H9 (cell line): ENCODE data around the gene APRT. TPM values are rescaled to one million over a fixed set of nuclear protein-coding genes. Genes with fewer than 3 reads are reported as not detected.

ENCODE experiments used
- DNase-seq: peaks from one replicate; pipeline ENCODE4 v3.0.0-alpha.2; 2017
- H2AFZ ChIP-seq: one replicate; pipeline ENCODE4 v1.6.1; 2013; ENCODE audit warnings: mild to moderate bottlenecking, low read length, control low read depth, moderate library complexity
- H2AK5ac ChIP-seq: 2 replicates; pipeline ENCODE4 v1.6.1; 2013; ENCODE audit warnings: low read length, control low read depth, mixed read lengths; ENCODE audit not compliant: insufficient read length
- H2BK120ac ChIP-seq: one replicate; pipeline ENCODE4 v1.6.1; 2013; ENCODE audit warnings: low read depth, mild to moderate bottlenecking, low read length, control low read depth, inconsistent platforms; ENCODE audit not compliant: poor library complexity, severe bottlenecking
- H2BK12ac ChIP-seq: 2 replicates; pipeline ENCODE4 v1.6.1; 2013; ENCODE audit warnings: low read length, control low read depth, mixed read lengths, low read depth; ENCODE audit not compliant: insufficient read length
- H2BK15ac ChIP-seq: 2 replicates; pipeline ENCODE4 v1.6.1; 2013; ENCODE audit warnings: low read depth, low read length, control low read depth
- H2BK20ac ChIP-seq: one replicate; pipeline ENCODE4 v1.6.1; 2013; ENCODE audit warnings: low read depth, mild to moderate bottlenecking, low read length, control low read depth, inconsistent platforms; ENCODE audit not compliant: poor library complexity, severe bottlenecking
- H2BK5ac ChIP-seq: 2 replicates; pipeline ENCODE4 v1.6.1; 2013; ENCODE audit warnings: low read length, control low read depth, mixed read lengths; ENCODE audit not compliant: insufficient read length
- H3K14ac ChIP-seq: 2 replicates; pipeline ENCODE4 v1.6.1; 2013; ENCODE audit warnings: low read length, control low read depth; ENCODE audit not compliant: insufficient read depth
- H3K18ac ChIP-seq: 2 replicates; pipeline ENCODE4 v1.6.1; 2013; ENCODE audit warnings: low read depth, mild to moderate bottlenecking, mixed read lengths, low read length, control low read depth; ENCODE audit not compliant: insufficient read length
- H3K23ac ChIP-seq: 2 replicates; pipeline ENCODE4 v1.6.1; 2013; ENCODE audit warnings: low read length, control low read depth, mixed read lengths, low read depth; ENCODE audit not compliant: insufficient read length
- H3K23me2 ChIP-seq: 2 replicates; pipeline ENCODE4 v1.6.1; 2013; ENCODE audit warnings: low read depth, mild to moderate bottlenecking, mixed read lengths, low read length, control low read depth; ENCODE audit not compliant: insufficient read length, poor library complexity, severe bottlenecking
- H3K27ac ChIP-seq: 2 replicates; pipeline ENCODE4 v1.5.1; 2013; ENCODE audit warnings: low read length, control low read depth, mixed read lengths, low read depth; ENCODE audit not compliant: insufficient read length
- H3K27me3 ChIP-seq: 2 replicates; pipeline ENCODE4 v1.6.1; 2013; ENCODE audit warnings: low read length, control low read depth, inconsistent platforms; ENCODE audit not compliant: insufficient read depth
- H3K4ac ChIP-seq: 2 replicates; pipeline ENCODE4 v1.6.1; 2013; ENCODE audit warnings: low read depth, mild to moderate bottlenecking, control low read depth, inconsistent platforms, low read length, moderate library complexity
- H3K4me1 ChIP-seq: 2 replicates; pipeline ENCODE4 v1.6.1; 2013; ENCODE audit warnings: low read length, control low read depth, inconsistent platforms; ENCODE audit not compliant: insufficient read depth
- H3K4me2 ChIP-seq: 2 replicates; pipeline ENCODE4 v1.6.1; 2013; ENCODE audit warnings: low read length, control low read depth, mixed read lengths; ENCODE audit not compliant: insufficient read length, insufficient read depth
- H3K56ac ChIP-seq: 2 replicates; pipeline ENCODE4 v1.6.1; 2013; ENCODE audit warnings: low read depth, mild to moderate bottlenecking, mixed read lengths, low read length, control low read depth; ENCODE audit not compliant: insufficient read length
- H3K79me1 ChIP-seq: 2 replicates; pipeline ENCODE4 v1.6.1; 2013; ENCODE audit warnings: low read depth, mild to moderate bottlenecking, moderate library complexity, low read length, control low read depth, inconsistent platforms; ENCODE audit not compliant: insufficient read depth, poor library complexity, severe bottlenecking
- H3K79me2 ChIP-seq: 2 replicates; pipeline ENCODE4 v1.6.1; 2013; ENCODE audit warnings: low read length, control low read depth, inconsistent platforms; ENCODE audit not compliant: insufficient read depth
- H3K9ac ChIP-seq: 2 replicates; pipeline ENCODE4 v1.6.1; 2013; ENCODE audit warnings: low read length, control low read depth, mixed read lengths; ENCODE audit not compliant: insufficient read length; ENCODE audit errors: extremely low read depth
- H3K9me3 ChIP-seq: one replicate; pipeline ENCODE4 v1.6.1; 2013; ENCODE audit warnings: low read depth, low read length, inconsistent platforms; ENCODE audit not compliant: control insufficient read depth
- H3T11ph ChIP-seq: one replicate; pipeline ENCODE4 v1.6.1; 2013; ENCODE audit warnings: mild to moderate bottlenecking, low read length, control low read depth, inconsistent platforms
- H4K20me1 ChIP-seq: one replicate; pipeline ENCODE4 v1.6.1; 2013; ENCODE audit not compliant: control insufficient read depth, insufficient read length, insufficient read depth
- H4K5ac ChIP-seq: 2 replicates; pipeline ENCODE4 v1.6.1; 2013; ENCODE audit warnings: low read depth, mild to moderate bottlenecking, mixed read lengths, low read length, control low read depth; ENCODE audit not compliant: insufficient read length
- H4K8ac ChIP-seq: replicated peaks from 2 replicates; pipeline ENCODE4 v1.6.1; 2013; ENCODE audit warnings: low read length, control low read depth, mixed read lengths, low read depth; ENCODE audit not compliant: insufficient read length
- H4K91ac ChIP-seq: 2 replicates; pipeline ENCODE4 v1.6.1; 2013; ENCODE audit warnings: low read depth, mild to moderate bottlenecking, moderate library complexity, mixed read lengths, low read length, control low read depth; ENCODE audit not compliant: insufficient read length
- H3K27ac Mint-ChIP-seq, 3 experiments: 2 replicates in 2 of 3; 3 replicates in 1 of 3; pipeline ENCODE4 v1.8.0; 2020 to 2021; ENCODE audit warnings: mixed read lengths in 3 of 3, mild to moderate bottlenecking in 1 of 3, moderate library complexity in 1 of 3
- H3K27me3 Mint-ChIP-seq: 2 replicates; pipeline ENCODE4 v1.8.0; 2021; ENCODE audit warnings: low read depth, mild to moderate bottlenecking, moderate library complexity, mixed read lengths
- H3K36me3 Mint-ChIP-seq, 3 experiments: 2 replicates in 2 of 3; 3 replicates in 1 of 3; pipeline ENCODE4 v1.8.0; 2020 to 2021; ENCODE audit warnings: low read depth in 3 of 3, mixed read lengths in 3 of 3; ENCODE audit not compliant: insufficient read depth in 1 of 3
- H3K4me1 Mint-ChIP-seq, 2 experiments: 2 replicates each; pipeline ENCODE4 v1.8.0; 2020; ENCODE audit warnings: mixed read lengths in 2 of 2
- H3K4me3 Mint-ChIP-seq, 2 experiments: 2 replicates in 1 of 2; 3 replicates in 1 of 2; pipeline ENCODE4 v1.8.0; 2020 to 2021; ENCODE audit warnings: mild to moderate bottlenecking in 2 of 2, mixed read lengths in 2 of 2, moderate library complexity in 1 of 2
- H3K9me3 Mint-ChIP-seq, 2 experiments: 2 replicates in 1 of 2; 3 replicates in 1 of 2; pipeline ENCODE4 v1.8.0; 2020; ENCODE audit warnings: mild to moderate bottlenecking in 2 of 2, mixed read lengths in 2 of 2, moderate library complexity in 1 of 2
- CTCF ChIP-seq: fragments of 200-600 bp; sonication (generic); conservative IDR thresholded peaks from 3 replicates; pipeline ENCODE4 v1.8.0; 2021; ENCODE audit warnings: antibody characterized with exemption, mild to moderate bottlenecking
- WGBS: extraction: QIAGEN DNeasy Blood & Tissue Kit; methylation state at CpG from one replicate; pipeline ENCODE4 v1.1.7; 2013; ENCODE audit warnings: missing lambda C conversion rate, low lambda C conversion rate, mixed read lengths; ENCODE audit not compliant: insufficient read length; ENCODE audit errors: extremely low coverage; 5-methylcytosine and 5-hydroxymethylcytosine counted together
- total RNA-seq: library from RNA; stranded (reverse); gene quantifications from 2 replicates; pipeline ENCODE4 v1.2.1, GENCODE V29; 2021

Gene APRT
- total RNA-seq, 1 experiment from 2014 or later, result 246 TPM

- no peaks in the 10 kb centered on the region for H3K36me3 Mint-ChIP-seq
- no peaks in the 10 kb centered on the region for H3K79me2 ChIP-seq
- no peak overlapping the region; the same call in 1 of the 2 replicates for H3K4ac ChIP-seq
- H4K5ac ChIP-seq, result no peak overlapping the region
- no peak overlapping the region for H2AFZ ChIP-seq
- no peaks in the 10 kb centered on the region for H4K20me1 ChIP-seq
- H3K18ac ChIP-seq, result peak overlapping the region; percentile 28
- no peak overlapping the region for H3K23ac ChIP-seq
- TF ChIP-seq CTCF, result no peak
- peaks cover 30 to 54% of the 10 kb centered on the region in 2 experiments for H3K4me1 Mint-ChIP-seq
- no peaks in the 10 kb centered on the region for H3K23me2 ChIP-seq
- H3T11ph ChIP-seq, result no peak overlapping the region
- H2BK12ac ChIP-seq, result peak overlapping the region; percentile 68
- H3K9me3 Mint-ChIP-seq, result no peaks in the 10 kb centered on the region
- no CpG with 5 or more reads among the region's 10 CpGs for WGBS
- peak overlapping the region; percentile 10 for H3K4me2 ChIP-seq
- peak overlapping the region; percentile 38 to 96 (median 92); a peak in 3 of 7 replicates for H3K27ac Mint-ChIP-seq
- H3K27me3 ChIP-seq, result no peaks in the 10 kb centered on the region
- H3K56ac ChIP-seq, result no peak overlapping the region
- no peaks in the 10 kb centered on the region for H3K9me3 ChIP-seq
- H4K91ac ChIP-seq, result peak overlapping the region; percentile 60
- no peak for DNase-seq
- no peak overlapping the region; the same call in 1 of the 2 replicates for H2BK15ac ChIP-seq
- no peak overlapping the region for H3K9ac ChIP-seq
- peaks cover 3% of the 10 kb centered on the region for H3K79me1 ChIP-seq
- no peak overlapping the region for H4K8ac ChIP-seq
- H2AK5ac ChIP-seq, result no peak overlapping the region
- no peaks in the 10 kb centered on the region for H3K27me3 Mint-ChIP-seq
- H2BK120ac ChIP-seq, result no peak overlapping the region
- no peak overlapping the region; a peak in 1 of 5 replicates for H3K4me3 Mint-ChIP-seq
- no peak overlapping the region for H3K14ac ChIP-seq
- no peak overlapping the region for H3K27ac ChIP-seq
- H2BK5ac ChIP-seq, result peak overlapping the region; percentile 18
- no peak overlapping the region for H2BK20ac ChIP-seq
- peaks cover 8% of the 10 kb centered on the region; the same call in 1 of the 2 replicates for H3K4me1 ChIP-seq
Measured at GRCh38 chr16:88762941-88763340, 48.8 kb downstream of the APRT start.
